PFSK-1 (cell line): ENCODE results near the gene FMNL2.

Source experiments
- FOXP2 ChIP-seq: optimal IDR thresholded peaks from 2 replicates; pipeline ENCODE3; 2011; ENCODE audit warnings: borderline replicate concordance, control low read depth, inconsistent platforms; ENCODE audit not compliant: insufficient read depth; ENCODE audit errors: extremely low read length, extremely low read depth
- POLR2AphosphoS5 ChIP-seq: IDR thresholded peaks from 2 replicates; pipeline ENCODE4 v1.6.1; 2012; ENCODE audit warnings: low read depth, mild to moderate bottlenecking, control low read depth, low read length, moderate library complexity
- SIN3A ChIP-seq: IDR thresholded peaks from 2 replicates; pipeline ENCODE4 v1.6.1; 2012; ENCODE audit warnings: mild to moderate bottlenecking, low read length, moderate library complexity, borderline replicate concordance; ENCODE audit not compliant: insufficient read depth
- TAF1 ChIP-seq: IDR thresholded peaks from 2 replicates; pipeline ENCODE4 v1.6.1; 2012; ENCODE audit warnings: low read length, control low read depth, borderline replicate concordance; ENCODE audit not compliant: insufficient read depth
- TF ChIP-seq, protein P1 (sequence below), 2 experiments: IDR thresholded peaks; 2 replicates each; pipeline versions ENCODE4 v1.6.1 to v1.8.0; 2011 to 2012; ENCODE audit warnings: low read depth in 2 of 2, low read length in 2 of 2, control low read depth in 1 of 2, inconsistent platforms in 1 of 2, mild to moderate bottlenecking in 1 of 2, moderate library complexity in 1 of 2; ENCODE audit not compliant: insufficient read depth in 1 of 2

FMNL2 gene

DNA sequence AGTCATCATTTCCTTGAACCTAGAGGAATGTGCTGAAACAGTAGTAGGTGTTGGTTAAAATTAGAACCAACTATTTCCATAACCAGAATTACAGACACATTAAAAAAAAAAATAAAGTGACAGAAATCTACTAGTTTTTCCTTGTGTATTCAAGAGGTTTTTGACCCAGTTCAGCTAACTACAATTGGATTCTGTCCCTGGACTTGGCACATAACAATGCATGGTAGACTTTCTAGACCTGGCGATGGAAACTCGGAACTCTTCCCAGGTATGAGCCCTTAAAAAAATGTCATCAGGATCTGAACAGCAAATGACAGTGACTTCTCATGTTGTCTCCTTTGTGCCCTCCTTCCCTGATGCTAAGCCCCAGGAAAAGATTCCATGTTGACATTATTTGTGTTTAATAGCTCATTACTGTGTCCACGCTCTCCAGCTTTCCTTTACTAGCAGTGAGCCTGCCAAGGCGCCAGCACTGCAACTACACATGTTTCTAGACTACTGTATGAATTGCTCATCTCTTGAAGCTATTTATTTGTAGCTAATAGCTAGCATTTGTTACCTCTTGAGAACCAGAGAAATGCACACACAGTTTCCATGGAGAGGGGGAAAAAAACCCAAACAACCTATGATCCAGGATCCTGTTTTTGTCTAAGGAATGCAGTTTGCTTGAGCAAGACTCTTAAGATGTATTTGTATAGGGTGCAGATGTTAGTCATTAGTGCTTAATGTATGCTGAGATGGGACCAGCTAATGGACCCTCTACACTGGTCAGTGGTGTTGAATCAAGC, 148.5 kb downstream of the FMNL2 start:
- TF ChIP-seq, protein P1, sequence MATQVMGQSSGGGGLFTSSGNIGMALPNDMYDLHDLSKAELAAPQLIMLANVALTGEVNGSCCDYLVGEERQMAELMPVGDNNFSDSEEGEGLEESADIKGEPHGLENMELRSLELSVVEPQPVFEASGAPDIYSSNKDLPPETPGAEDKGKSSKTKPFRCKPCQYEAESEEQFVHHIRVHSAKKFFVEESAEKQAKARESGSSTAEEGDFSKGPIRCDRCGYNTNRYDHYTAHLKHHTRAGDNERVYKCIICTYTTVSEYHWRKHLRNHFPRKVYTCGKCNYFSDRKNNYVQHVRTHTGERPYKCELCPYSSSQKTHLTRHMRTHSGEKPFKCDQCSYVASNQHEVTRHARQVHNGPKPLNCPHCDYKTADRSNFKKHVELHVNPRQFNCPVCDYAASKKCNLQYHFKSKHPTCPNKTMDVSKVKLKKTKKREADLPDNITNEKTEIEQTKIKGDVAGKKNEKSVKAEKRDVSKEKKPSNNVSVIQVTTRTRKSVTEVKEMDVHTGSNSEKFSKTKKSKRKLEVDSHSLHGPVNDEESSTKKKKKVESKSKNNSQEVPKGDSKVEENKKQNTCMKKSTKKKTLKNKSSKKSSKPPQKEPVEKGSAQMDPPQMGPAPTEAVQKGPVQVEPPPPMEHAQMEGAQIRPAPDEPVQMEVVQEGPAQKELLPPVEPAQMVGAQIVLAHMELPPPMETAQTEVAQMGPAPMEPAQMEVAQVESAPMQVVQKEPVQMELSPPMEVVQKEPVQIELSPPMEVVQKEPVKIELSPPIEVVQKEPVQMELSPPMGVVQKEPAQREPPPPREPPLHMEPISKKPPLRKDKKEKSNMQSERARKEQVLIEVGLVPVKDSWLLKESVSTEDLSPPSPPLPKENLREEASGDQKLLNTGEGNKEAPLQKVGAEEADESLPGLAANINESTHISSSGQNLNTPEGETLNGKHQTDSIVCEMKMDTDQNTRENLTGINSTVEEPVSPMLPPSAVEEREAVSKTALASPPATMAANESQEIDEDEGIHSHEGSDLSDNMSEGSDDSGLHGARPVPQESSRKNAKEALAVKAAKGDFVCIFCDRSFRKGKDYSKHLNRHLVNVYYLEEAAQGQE (IDR thresholded peaks at IDR 0.05; ENCODE audit: insufficient read depth in 1 of 2, low read depth in 2 of 2, low read length in 2 of 2) = no peak
- TF ChIP-seq SIN3A (no peak), FOXP2 (no peak), POLR2AphosphoS5 (no peak), TAF1 (no peak)

DNA sequence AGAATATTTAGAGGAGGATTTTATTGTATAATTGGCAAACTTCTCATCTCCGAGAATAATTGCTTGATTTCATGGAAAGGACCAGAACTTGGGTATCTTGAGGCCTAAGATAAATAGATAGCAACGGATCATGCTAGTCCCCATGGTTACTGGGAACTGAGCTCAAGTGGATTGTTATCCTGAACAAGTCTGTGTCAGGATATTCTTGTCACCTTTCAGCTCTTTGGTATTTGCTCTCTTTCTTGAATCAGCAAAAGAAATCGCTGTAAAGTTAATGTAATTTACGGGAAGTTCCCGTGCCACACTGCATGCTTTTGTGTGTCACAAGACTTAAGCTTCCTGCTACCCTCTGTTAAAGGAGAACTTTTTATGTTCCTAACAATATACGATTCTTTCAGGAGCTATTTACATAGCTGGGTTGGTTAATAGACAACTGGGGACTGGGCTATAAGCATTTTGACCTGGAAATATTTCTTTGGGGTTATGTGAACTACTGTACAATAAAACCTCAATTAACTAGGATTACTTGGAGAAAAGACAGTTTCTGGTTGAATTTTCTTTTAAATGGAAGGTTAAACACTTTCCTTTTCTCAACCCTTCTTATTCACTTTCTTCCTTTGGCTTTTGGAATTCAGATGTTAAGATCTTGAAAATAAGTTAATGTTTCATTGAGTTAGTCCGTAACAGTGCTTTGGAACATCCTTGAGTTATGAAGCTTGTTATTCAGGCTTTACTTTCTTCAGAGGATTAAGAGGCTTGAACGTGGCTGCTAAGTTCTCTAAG, 151.2 kb downstream of the FMNL2 start:
- TF ChIP-seq, protein P1 (IDR thresholded peaks at IDR 0.05; ENCODE audit: insufficient read depth in 1 of 2, low read depth in 2 of 2, low read length in 2 of 2) = no peak
- no peak for TF ChIP-seq TAF1
- no peak for TF ChIP-seq SIN3A
- TF ChIP-seq POLR2AphosphoS5 = no peak
- TF ChIP-seq FOXP2 = no peak

DNA sequence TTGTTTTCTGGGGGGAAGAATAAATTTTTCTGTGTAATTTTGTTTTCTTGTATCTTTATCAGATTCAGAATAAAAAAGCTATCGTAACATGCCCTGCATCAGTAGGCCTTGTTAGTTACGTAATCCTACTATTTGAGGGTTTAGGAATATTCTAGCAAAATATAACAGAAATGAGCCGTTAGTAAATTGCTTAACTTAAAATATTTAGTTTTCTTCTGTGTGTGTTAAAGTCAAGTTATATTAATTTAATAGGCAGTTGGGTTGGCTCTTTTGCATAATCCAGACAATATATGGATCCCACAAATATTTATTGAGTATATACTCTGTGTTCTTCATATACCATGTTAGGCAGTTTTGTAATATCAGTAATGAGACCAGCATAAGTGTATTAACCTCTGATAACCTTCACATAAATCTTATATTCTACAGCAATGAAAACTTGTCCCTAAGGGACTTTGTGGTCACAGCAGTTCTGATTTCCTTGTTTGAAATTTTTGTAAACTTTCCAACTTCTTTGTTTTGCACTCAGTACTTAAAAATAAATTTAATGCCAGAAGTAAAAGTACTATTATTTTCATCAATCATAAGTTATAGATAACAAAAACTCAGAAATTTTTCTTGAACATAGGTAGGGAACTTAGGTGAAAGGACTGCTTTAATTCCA, 151.9 kb downstream of the FMNL2 start:
- TF ChIP-seq, protein P1 (IDR thresholded peaks at IDR 0.05; ENCODE audit: insufficient read depth in 1 of 2, low read depth in 2 of 2, low read length in 2 of 2) = no peak
- TF ChIP-seq FOXP2 (no peak), TAF1 (no peak), POLR2AphosphoS5 (no peak), SIN3A (no peak)

DNA sequence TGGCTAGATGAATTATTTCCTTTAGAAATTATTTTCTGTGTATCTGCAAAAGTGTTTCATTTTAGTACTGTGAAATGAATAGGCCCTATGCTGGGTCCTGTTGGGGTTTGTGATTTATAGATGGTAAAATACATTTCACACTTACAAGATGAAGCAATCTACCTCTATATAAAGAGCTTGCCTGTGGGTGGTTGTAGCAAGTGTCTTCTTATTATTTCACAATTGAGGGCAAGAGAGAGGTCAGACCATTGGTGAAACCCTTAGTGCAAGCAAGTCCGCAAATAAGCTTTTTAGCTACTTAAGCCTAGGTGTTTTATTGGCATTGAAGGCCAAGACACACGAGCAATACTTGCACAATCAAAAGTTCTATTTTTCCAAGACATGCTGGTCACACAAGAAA, 153.1 kb downstream of the FMNL2 start:
- TF ChIP-seq, protein P1 (IDR thresholded peaks at IDR 0.05; ENCODE audit: insufficient read depth in 1 of 2, low read depth in 2 of 2, low read length in 2 of 2) = no peak
- TF ChIP-seq SIN3A = no peak
- TF ChIP-seq TAF1 = no peak
- no peak for TF ChIP-seq FOXP2
- TF ChIP-seq POLR2AphosphoS5 = no peak
